Gastroesophageal sphincter (tissue), 3 donors: Measurements from ENCODE around the gene DKK2.

ENCODE experiments used
- CTCF ChIP-seq, 4 experiments: fragments of 200-600 bp in 2 of 4; fragments of 450-650 bp in 2 of 4; sonication (generic) in 1 of 4; IDR thresholded peaks; one replicate each; pipeline ENCODE4 v1.5.1; 2017 to 2019; ENCODE audit warnings: antibody characterized with exemption in 4 of 4, mild to moderate bottlenecking in 2 of 4, moderate library complexity in 2 of 4
- EP300 ChIP-seq: sonication (generic); formaldehyde crosslinking; IDR thresholded peaks from one replicate; pipeline ENCODE4 v1.6.1; 2017; ENCODE audit warnings: antibody characterized with exemption, mild to moderate bottlenecking
- POLR2A ChIP-seq, 2 donors: fragments of 450-650 bp; IDR thresholded peaks; one replicate each; pipeline ENCODE4 v1.6.1; 2017; ENCODE audit warnings: antibody characterized with exemption in 2 of 2, mild to moderate bottlenecking in 2 of 2, moderate library complexity in 1 of 2

- TF ChIP-seq CTCF (IDR thresholded peaks at IDR 0.05): no peak
- no peak for TF ChIP-seq POLR2A (IDR thresholded peaks at IDR 0.05)
- TF ChIP-seq EP300: no peak
Observed at GRCh38 chr4:107018344-107018735, 17.8 kb downstream of the DKK2 start.
